IMR-90 (cell line): Measurements from ENCODE around the gene ERICH2. TPM values are rescaled to one million over a fixed set of nuclear protein-coding genes. Genes with fewer than 3 reads are reported as not detected.

ENCODE experiments used
- ELK1 ChIP-seq: fragments of 150-350 bp; IDR thresholded peaks from 2 replicates; pipeline ENCODE4 v1.6.1; 2016; ENCODE audit warnings: low read depth, mild to moderate bottlenecking, low read length, moderate library complexity, borderline replicate concordance
- polyA plus RNA-seq, 3 experiments: library from polyadenylated mRNA; depleted of rRNA; stranded (reverse); fragments of >200 nt; gene quantifications; 2 replicates each; pipeline ENCODE4 v1.2.3, GENCODE V29; 2012; ENCODE audit warnings: low replicate concordance in 1 of 3
- total RNA-seq: library from RNA; depleted of rRNA; stranded (reverse); fragments of >200 nt; gene quantifications from 2 replicates; pipeline ENCODE4 v1.2.3, GENCODE V29; 2012

ERICH2 gene
- total and polyA plus RNA-seq, 2 of the 4 experiments (the other 2 are of a cell fraction): not detected

GRCh38 chr2:170817093-170818035 is 47.2 kb downstream of the ERICH2 start (continued):
- TF ChIP-seq ELK1: no peak
